Ishikawa (cell line): ENCODE measurements around the gene TMEM164.

Experiments used
- CEBPB ChIP-seq: IDR thresholded peaks from 2 replicates; pipeline ENCODE4 v1.6.1; 2012
- EP300 ChIP-seq: IDR thresholded peaks from 2 replicates; pipeline ENCODE4 v1.6.1; 2012; ENCODE audit warnings: borderline replicate concordance
- FOXM1 ChIP-seq: IDR thresholded peaks from 2 replicates; pipeline ENCODE4 v1.6.1; 2012; ENCODE audit warnings: low read depth, borderline replicate concordance
- MAX ChIP-seq: IDR thresholded peaks from 2 replicates; pipeline ENCODE4 v1.6.1; 2012
- REST ChIP-seq: IDR thresholded peaks from 2 replicates; pipeline ENCODE4 v1.6.1; 2012; ENCODE audit warnings: low read depth, mild to moderate bottlenecking
- TEAD4 ChIP-seq: IDR thresholded peaks from 2 replicates; pipeline ENCODE4 v1.6.1; 2012
- YY1 ChIP-seq: IDR thresholded peaks from 2 replicates; pipeline ENCODE4 v1.6.1; 2012; ENCODE audit warnings: low read depth

- TF ChIP-seq TEAD4 (no peak), CEBPB (no peak), EP300 (no peak), YY1 (no peak), REST (no peak), FOXM1 (no peak), MAX (no peak)
Measured at GRCh38 chrX:110214684-110215083, 211.8 kb downstream of the TMEM164 start.
